Kidney epithelial cell (primary cell): ENCODE data around the gene TEX19. TPM values are rescaled to one million over a fixed set of nuclear protein-coding genes. Genes with fewer than 3 reads are reported as not detected.
"Not testable (repeated sequence)": the region's sequence is repeated elsewhere in the genome, so short reads cannot be mapped to it uniquely, and the experiment has no call there.

Experiments
- DNase-seq: peaks from one replicate; pipeline ENCODE4 v3.0.0-alpha.2; 2010; ENCODE audit warnings: low read depth
- H3K27me3 ChIP-seq: 2 replicates; pipeline ENCODE4 v1.6.0; 2011; ENCODE audit warnings: low read length; ENCODE audit not compliant: control insufficient read depth, insufficient read depth
- H3K36me3 ChIP-seq: 2 replicates; pipeline ENCODE4 v1.5.1; 2011; ENCODE audit warnings: low read length; ENCODE audit not compliant: control insufficient read depth, insufficient read depth
- H3K4me3 ChIP-seq: 2 replicates; pipeline ENCODE4 v1.5.1; 2011; ENCODE audit warnings: low read depth, mild to moderate bottlenecking, control low read depth, low read length
- total RNA-seq: library from RNA; depleted of rRNA; stranded (reverse); fragments of >200 nt; gene quantifications from 2 replicates; pipeline ENCODE4 v1.2.3, GENCODE V29; 2015
- TF ChIP-seq, protein P1 (sequence below): IDR thresholded peaks from 2 replicates; pipeline ENCODE4 v1.5.1; 2011; ENCODE audit warnings: mild to moderate bottlenecking, moderate library complexity, low read length, control low read depth, inconsistent platforms; ENCODE audit not compliant: insufficient read depth, poor library complexity, severe bottlenecking

TEX19 gene
- total RNA-seq, 1 donor from 2014 or later: not detected

DNA sequence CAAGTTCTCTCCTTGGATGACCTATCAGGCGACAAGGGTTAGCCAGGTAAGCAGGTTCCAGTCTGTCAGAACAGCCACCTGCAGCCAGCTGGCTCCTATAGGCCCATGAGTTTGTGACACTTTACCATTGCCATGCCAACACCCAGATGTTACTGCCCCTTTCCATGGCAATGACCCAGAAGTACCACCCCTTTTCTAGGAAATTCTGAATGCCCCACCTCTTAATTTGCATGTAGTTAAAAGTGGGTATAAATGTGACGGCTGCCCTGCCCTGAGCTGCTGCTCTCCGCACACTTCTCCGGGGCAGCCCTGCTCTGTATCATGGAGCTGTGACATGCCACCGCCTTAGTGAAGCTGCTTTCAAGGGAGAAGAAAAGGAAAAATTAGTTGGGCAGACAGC is 15.5 kb upstream of the TEX19 start:
- no peak for DNase-seq
- TF ChIP-seq, protein P1, sequence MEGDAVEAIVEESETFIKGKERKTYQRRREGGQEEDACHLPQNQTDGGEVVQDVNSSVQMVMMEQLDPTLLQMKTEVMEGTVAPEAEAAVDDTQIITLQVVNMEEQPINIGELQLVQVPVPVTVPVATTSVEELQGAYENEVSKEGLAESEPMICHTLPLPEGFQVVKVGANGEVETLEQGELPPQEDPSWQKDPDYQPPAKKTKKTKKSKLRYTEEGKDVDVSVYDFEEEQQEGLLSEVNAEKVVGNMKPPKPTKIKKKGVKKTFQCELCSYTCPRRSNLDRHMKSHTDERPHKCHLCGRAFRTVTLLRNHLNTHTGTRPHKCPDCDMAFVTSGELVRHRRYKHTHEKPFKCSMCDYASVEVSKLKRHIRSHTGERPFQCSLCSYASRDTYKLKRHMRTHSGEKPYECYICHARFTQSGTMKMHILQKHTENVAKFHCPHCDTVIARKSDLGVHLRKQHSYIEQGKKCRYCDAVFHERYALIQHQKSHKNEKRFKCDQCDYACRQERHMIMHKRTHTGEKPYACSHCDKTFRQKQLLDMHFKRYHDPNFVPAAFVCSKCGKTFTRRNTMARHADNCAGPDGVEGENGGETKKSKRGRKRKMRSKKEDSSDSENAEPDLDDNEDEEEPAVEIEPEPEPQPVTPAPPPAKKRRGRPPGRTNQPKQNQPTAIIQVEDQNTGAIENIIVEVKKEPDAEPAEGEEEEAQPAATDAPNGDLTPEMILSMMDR: no peak
- Histone ChIP-seq H3K36me3 (no peaks in the 10 kb centered on the region), H3K27me3 (peaks cover 13% of the 10 kb centered on the region), H3K4me3 (no peak overlapping the region)

DNA sequence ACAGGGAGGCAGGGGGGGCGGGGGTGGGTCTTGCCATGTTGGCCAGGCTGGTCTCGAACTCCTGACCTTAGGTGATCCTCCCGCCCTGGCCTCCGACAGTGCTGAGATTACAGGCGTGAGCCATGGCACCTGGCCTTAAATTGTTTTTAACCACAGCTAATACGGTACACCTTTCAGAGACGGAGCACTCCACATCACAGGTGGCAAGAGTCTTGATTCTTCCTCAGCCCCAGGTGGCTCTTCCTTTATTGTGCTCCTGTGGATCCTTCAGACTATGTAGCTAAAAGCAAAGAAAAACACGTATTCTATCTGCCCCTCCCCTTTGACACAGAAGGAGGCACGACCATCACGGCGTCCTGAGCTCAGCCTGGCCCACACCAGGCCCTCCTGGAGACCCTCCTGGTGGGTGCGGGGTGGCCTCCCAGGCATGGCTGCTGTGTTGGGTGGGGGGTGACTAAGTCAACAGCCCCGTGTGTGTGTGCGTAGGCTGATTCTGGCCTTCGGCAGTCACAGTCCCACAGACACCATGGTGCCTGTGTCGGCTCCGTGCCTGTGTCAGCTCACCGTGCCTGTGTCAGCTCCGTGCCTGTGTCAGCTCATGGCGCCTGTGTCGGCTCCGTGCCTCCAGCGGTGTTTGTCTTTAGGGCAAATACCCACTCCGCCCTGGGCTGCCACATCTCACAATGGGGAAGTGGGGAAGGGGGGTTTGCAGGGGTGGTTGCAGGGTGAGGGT is 14.7 kb upstream of the TEX19 start:
- TF ChIP-seq, protein P1: no peak
- Histone ChIP-seq H3K36me3 (no peaks in the 10 kb centered on the region), H3K27me3 (peaks cover 18% of the 10 kb centered on the region), H3K4me3 (no peak overlapping the region)
- DNase-seq: no peak

DNA sequence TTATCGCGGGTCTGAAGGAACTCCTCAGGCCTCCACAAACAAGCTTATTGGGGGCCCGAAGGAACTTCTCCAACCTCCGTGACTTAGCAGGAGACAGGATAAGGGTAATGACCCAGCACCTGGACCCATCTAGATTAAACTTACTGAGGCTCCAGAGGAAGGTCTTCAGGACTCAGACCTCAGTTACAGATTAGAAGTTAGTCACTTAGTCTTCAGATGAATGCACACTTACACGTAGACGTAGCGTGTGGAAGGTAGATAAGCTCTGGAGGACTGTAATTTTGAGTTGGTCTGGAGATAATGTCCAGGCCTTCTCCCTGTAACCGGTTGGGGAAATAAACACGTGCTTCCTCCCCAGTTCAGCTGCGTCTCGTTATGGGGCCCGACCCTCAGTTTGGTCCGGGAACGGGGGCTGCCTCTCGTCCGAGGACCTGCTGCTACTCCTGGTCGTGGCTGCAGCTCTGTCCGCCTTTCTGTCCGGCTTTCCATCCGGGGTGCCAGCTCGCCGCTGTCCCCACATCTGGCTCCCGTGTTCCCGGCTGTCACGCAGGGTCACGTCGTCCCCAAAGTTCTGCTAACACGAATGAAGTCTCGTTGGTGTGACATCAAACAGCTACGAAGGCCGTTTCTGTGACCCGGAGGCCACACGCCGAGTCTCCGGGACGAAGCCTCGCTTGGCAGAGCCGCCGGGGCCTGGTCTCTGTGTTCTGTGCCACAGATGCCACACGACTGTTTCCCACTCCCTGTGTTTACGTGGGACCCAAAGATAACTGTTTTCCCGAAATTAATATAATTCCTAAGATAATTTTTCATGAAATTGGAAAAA is 13.7 kb upstream of the TEX19 start:
- Histone ChIP-seq H3K4me3 (no peak overlapping the region), H3K27me3 (peaks cover 24% of the 10 kb centered on the region), H3K36me3 (no peaks in the 10 kb centered on the region)
- TF ChIP-seq, protein P1: no peak
- DNase-seq: no peak

DNA sequence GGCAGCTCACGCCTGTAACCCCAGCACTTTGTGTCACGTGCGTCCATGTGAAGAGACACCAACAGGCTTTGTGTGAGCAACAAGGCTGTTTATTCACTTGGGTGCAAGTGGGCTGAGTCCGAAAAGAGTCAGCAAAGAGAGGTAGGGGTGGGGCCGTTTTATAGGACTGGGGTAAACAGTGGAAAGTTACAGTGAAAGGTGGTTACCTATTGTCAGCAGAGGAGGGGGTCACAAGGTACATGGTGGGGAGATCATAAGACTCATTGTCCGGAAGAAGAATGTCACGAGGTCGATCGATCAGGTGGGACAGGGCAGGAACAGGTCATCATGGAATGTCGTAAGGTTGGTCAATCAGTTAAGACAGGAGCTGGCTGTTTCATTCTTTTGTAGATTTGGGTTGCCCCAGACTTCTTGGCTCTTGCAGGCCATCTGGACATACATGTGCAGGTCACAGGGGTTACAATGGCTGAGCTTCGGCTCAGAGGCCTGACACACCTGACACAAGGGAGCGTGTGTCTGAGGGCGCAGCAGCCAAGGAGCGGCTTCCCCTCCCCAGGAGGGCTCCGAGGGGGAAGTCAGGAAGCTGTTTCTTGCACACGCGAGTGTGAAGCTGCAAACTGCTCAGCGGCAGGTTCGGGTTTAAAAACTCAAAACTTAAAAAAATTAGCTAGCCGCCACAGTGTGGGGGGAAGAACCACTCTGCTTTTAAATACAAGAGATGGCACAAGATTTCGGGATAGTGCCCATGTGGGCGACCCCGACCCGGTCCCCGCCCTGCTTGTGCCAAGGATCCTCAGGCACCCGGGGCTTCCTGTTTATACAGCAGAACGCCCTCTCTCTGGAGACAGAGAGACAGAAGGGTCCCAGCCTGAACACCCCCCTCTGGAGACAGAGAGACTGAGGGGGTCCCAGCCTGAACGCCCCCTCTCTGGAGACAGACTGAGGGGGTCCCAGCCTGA is 12.4 kb upstream of the TEX19 start:
- Histone ChIP-seq H3K36me3 (no peaks in the 10 kb centered on the region), H3K27me3 (peaks cover 29% of the 10 kb centered on the region), H3K4me3 (no peak overlapping the region)
- no peak for DNase-seq
- TF ChIP-seq, protein P1: no peak

DNA sequence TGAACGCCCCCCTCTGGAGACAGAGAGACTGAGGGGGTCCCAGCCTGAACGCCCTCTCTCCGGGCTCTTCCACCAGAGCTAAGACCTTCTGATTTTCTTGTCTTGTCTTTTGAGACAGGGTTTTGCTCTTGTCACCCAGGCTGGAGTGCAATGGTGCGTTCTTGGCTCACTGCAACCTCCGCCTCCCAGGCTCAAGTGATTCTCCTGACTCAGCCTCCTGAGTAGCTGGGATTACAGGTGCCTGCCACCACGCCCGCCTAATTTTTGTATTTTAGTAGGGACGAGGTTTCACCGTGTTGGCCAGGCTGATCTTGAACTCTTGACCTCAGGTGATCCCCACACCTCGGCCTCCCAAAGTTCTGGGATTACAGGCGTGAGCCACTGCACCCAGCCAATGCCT is 11.1 kb upstream of the TEX19 start:
- H3K27me3 ChIP-seq: peaks cover 19% of the 10 kb centered on the region
- not testable (repeated sequence) for H3K36me3 ChIP-seq, DNase-seq, H3K4me3 ChIP-seq
